Stimulated activated naive CD4-positive, alpha-beta T cell (primary cell): ENCODE results near the gene ATG101.

Experiments used
- DNase-seq, 6 experiments: peaks; one replicate each; lab custom pipeline; 2025; lab: John Stamatoyannopoulos, UW

Gene ATG101, protein sequence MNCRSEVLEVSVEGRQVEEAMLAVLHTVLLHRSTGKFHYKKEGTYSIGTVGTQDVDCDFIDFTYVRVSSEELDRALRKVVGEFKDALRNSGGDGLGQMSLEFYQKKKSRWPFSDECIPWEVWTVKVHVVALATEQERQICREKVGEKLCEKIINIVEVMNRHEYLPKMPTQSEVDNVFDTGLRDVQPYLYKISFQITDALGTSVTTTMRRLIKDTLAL

DNA sequence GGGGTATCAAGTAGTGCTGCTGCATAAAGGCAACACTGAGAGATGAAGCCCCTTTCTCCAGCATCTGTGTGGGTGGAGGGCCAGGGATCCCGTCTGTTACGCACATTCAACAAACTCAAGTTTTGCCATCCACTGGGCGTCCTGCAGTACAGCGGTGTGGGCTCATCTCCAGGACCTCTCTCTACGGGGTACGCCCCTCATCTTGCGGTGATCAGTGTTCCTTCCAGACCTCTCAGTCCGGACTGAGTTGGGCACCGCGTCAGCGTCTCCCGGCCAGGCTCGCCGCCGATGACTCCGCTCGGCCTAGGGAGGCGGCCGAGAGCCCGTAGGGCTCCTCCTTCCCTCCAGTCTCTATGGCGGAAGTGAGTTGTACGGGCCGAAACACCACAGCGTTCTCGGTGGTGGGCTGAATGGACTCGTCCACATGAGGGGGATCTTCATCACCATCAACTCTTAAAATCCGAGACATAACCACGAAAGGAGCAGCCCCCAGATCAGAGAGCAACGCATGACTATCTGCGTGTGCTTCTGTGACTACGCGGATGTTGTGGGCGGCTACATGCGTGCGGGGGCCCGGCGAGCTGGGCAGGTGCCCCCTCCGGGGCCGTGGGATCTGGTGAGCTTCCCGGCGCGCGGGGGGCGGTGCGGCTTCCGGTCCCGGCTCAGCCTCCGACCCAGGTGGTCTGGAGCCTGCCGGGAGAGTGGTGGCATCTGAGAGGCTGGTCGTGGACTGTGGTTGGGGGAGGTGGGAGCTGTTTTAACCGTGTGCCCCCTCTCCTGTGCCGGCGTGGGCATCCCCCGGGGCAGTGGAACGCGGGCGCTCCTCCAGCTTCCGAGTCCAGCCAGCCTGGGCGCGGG, at the start of gene ATG101:
ATG101 (plus strand) TSS at position 652 of the 858 bp plus-strand sequence. CDS start 3,673 bp downstream, outside the sequence.
- DNase-seq, result peak; percentile 74 to 98 (median 86)

DNA sequence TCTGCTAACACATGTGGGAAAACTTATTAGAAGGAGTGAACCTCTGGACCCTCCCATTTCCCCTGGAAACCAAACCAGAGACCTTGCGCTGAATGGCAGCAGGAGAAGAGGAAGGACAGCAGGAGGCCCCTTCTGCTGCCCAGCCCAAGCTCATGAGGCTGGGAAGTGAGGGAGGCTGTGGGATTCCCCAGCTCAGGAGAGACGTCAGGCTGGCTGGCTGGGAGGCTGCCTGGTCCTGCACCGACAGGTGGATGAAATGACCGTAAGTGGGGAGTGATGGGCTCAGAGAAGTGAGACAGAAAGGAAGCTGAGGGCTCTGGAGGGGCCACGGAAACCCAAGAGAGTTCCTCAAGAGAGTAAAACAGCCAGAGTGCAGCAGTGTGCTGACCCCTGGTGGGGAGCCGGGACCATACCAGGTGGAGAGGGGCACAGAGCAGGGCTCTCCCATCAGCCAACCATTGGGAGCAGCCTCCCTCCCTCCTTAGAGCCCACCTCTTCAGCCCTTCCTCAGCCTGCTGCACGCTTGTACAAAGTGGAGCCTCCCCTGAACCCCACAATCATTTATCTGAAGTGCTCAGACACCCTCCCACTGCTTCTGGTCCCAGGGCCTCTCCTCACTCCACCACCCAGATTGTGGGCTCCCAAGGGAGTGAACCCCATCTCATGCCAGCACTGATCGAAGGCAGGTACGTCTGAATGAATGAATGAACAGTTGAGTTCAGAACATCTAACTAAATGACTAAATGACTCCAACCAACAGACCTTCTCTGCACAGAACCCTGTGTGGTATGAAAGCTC, 49.0 kb upstream of the ATG101 start:
- peak; percentile 41 to 69 (median 53) for DNase-seq

DNA sequence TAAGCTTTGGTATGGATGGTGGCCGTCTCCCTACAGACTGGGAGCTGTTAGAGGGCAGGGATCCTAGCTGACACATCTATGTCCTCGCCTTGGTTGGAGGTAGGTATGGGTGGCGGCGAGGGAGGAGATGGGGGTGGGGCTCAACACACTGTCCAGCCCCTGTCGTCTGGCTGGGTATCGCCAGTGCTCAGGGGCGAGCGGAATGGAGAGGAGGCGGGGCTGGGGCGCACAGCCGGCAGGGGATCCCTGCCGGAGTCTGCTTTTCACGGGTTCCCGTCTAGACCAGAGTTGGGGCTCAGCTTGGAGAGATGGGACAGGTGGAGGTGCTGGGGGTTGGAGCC, 47.0 kb upstream of the ATG101 start:
- DNase-seq, result no peak

DNA sequence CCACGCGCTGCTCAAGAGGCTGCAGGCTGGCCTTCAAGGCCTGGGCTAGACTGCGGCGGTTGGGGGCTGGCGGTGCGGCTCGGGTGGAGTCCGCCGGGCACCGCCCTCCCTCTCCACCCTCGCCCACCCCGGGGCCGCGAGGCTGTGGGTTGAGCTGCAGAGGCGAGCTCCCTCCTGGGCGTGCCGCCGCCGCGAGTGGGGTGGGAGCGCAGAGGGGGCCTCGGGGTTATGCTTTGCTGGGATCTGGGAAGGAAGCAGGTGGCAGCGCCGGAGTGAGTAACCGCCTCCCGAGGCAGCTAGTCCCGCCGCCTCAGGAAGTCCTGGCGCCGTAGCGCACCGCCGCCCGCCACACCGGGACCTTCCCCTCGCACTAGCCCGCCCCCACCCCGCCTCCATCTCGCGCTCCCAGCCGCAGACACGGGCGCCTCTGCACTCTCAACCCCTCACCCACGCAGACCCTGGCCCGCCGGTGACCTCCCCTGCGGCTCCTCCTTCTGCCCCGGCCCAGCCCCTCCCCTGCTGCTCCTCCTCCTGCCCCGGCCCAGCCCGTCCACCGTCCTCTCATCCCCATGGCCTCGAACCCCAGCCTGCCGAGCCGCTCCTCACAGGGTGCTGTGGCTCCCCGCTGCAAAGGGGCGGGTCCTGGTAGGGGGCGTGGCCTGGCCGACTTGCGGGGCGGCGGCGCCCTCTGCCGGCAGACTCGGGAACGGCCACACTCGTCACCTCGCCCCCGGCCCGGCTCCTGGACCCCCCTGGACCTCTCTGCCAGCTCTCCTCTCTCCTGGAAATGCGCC, 46.4 kb upstream of the ATG101 start:
- DNase-seq, result peak; percentile 75 to 95 (median 90)

DNA sequence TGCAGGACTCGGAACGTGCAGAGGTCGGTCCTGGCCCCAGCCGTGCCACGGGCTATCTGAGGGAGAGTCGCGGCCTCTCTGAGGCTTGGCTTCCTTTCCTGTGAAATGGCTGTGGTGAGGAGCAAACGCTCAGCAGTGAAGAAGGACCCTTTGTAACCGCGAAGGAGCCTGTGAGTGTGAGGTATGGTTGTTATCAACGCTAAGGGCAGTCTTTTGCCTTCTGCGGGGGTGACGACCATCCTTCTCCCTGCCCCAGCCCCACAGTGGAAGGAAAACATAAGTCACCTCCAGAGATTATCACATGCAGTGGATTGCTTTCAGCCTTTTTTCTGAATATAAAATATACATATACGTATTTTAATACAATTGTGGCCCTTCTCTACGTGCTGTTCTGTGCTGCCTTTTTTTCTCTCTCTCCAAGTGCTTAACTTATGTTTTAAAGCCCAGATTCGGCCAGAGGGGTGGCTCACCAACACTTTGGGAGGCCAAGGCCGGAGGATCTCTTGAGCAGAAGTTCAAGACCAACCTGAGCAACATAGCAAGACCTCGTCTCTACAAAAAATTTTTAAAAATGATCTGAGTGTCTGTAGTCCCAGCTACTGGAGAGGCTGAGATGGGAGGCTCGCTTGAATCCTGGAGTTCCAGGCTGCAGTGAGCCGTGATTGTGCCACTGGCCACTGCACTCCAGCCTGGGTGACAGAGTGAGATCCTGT, 45.6 kb upstream of the ATG101 start:
- DNase-seq, result no peak

DNA sequence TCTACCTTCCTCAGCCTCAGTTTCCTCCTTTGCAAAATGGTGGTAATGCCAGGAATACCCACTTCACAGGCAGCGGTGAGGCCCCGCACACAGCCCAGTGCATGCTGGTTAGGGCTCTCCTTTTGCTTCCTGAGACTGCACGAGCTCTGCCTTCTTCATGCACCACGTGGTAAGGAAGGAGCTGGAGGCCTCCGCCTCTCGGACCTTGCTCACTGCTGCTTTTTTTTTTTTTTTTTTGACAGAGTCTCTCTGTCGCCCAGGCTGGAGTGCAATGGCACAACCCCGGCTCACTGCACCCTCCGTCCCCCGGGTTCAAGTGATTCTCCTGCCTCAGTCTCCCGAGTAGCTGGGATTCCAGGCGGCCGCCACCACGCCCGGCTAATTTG, 44.9 kb upstream of the ATG101 start:
- peak in 3 of 6 experiments; percentile 22 to 52 (median 36) for DNase-seq

DNA sequence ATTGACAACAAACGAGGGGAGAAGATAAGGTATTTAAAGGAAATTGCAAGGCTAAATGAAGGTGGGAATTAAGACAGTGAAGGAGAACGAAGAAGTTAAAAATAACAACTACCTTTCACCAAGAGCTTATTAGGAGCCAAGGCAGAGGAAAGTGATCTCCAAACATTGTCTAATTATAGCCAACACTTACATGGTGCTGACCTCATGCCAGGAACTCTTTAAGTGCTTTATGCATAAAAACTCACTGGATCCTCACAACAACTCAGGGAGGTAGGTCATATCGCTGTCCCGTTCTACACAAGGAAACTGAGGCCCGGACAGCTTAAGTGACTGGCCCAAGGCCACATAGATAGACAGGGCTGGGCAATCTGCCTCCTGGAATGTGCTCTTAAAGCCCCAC, 43.5 kb upstream of the ATG101 start:
- DNase-seq, result no peak

DNA sequence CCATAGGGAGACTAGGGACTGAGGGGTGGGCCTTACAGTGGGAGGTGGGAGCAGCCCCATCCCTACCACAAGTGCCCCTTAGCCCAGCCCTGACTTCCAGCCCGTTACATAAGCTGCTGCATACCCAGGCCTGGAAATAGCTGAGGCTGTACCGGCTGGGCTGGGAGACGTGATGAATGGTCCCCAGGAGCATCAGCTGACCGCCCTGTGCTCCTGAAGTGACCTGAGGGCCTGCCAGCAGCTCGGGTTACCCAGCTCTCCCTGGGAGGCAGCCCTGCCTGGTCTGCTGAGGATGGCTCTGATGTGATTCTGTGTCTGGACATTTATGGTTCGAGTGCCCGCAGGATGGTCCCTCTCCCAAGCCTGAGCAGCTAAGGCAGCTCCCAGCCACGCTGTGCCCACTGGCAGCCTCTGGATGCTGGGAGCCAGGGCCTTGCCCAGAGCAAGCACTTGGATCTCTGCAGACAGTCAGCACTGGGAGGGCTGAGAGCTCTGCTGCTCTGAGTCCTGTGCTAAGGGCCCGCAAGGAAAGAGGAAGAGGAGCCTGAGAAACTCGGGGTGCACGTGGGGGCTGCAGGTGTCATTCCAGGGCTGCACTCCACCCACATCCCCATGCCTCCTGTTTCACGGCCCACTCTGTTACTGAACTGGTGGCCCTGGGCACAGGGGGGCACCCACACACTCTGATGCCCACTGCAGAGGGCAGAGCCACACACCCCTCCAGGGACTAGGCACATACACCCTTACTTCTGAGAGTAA, 42.5 kb upstream of the ATG101 start:
- DNase-seq, result no peak

DNA sequence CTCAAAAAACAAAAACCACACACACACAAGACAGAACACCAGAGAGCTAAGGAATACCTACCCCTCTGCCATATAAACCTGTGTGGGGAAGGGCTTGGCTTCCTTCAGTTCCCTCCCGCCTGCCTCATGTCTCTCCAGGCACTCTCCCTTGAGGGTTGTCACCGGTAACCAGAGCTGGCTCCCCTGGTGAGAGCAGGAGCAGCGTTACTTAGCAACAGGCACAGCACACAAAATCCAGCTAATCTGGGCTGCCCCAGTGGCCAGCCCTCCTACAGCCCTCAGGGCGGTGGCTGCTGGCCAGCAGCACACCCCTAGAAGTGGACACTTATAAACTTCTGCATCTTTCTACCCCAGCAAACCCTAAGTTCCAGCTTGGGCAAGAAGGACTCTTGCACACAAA, 40.1 kb upstream of the ATG101 start:
- DNase-seq, result no peak

DNA sequence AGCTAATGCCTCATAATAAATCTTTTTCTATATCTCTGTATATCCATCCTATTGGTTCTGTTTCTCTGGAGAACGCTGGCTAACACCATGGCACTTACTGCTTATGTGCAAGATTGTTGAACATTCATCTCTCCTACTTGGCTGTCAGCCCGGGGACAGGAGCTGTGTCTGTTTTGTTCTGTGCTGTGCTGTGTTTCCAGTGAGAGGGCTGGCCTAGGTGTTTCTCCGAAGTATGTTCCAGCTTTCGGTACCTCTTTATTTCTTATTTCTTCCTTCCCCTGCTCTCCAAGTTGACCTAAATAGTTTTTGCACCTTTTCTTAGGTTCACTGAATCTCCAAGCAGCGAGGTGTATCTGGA, 37.4 kb upstream of the ATG101 start:
- DNase-seq, result no peak

DNA sequence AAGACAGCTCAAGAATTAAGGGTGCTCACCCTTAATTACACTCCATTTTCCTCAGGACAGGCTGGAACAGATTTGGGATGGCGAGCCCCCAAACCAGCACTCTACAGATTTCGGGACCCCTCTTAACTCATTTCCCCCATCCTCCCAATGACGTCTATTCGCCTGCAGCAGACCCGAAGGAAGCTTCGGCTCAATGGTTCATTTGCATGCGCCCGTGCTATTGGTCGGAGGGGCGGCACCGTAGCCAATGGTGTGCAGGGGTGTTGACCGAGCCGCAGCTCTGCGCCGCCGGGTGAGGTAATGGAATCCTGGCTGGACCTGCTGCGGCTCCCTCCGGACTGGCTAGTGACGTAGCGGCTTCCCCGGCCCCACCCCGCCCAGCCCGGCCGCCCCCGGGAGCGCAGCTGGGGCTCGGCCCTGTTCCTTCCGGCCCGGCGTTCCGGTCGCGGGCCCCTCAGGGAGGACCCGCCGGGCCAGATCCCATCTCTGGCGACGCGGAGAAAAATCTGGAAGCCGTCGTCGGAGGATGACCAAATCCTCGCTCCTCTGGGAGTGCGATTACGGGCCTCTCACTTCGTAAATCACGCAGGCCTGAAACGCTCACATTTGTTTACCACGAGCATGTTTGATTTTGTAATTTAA, 36.9 kb upstream of the ATG101 start:
- DNase-seq, result peak; percentile 75 to 93 (median 79)

DNA sequence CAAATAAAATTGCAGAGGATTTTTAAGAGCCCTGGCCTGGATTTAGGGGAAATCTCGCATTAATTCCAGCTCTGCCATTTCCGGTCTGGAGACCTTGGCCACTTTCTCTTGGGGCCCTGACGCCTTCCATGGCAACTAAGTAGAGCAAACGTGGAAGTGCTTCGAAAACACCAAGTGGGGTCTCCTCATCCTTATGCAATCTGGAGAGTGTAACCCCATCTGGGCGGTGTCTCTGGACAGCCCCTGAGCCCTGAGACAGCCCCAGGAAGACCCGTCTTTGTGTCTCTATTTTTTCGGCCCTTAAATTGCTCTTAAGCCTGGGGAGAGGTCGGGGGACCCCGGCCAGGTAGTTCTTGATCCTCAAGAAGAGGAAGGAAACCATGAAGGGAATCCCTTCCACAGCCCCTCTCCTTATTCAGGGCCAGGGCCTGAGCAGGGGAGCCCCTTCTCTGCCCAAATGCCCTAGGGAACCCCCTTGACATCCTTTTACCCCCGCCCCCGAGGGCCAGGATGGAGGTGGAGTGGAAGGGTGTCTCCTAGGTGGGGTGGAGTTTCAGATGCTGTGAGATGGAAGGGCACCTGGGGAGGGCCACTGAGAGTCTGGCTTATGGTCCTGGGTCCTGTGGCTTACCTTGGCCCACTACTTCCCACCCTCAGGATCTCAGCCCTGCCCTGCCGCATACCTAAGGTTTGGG, 36.2 kb upstream of the ATG101 start:
- no peak for DNase-seq

DNA sequence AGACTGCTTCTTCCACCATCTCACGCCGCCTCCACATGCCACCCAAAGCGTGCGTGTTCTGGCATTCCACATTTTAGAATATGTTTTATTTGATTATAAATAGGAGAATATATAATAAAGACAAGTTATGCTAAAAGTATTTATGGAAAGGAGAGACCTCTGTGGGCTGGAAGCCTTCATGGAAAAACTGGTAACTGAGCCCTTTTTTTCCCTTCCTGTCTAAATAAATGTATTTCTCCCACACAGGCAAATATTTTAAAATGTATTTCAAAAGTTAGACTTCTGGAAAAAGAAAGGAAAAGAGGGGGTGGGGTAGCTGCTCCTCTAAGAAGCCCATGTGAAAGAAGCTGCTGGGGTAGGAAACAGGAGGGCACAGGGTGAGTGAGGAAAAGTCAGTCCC, 34.6 kb upstream of the ATG101 start:
- no peak for DNase-seq

DNA sequence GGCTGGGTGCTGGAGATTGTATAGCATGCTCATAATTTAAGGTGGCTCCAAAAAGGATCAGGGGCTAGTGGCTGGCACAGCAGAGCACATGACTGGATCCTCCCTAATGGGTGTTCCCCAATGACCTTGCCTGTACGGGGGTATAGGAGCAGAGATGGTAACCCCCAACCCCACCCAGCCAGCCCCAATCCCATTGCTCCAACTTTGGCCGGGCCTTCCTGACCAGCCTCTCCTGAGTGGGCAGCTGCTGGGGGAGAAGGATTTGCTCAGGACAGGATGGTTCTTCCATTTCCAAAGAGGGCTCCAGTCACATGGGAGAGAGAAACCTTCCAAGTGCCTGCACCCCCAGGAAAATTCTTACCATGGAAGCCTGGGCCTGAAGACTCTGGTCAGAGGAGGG, 33.9 kb upstream of the ATG101 start:
- no peak for DNase-seq

DNA sequence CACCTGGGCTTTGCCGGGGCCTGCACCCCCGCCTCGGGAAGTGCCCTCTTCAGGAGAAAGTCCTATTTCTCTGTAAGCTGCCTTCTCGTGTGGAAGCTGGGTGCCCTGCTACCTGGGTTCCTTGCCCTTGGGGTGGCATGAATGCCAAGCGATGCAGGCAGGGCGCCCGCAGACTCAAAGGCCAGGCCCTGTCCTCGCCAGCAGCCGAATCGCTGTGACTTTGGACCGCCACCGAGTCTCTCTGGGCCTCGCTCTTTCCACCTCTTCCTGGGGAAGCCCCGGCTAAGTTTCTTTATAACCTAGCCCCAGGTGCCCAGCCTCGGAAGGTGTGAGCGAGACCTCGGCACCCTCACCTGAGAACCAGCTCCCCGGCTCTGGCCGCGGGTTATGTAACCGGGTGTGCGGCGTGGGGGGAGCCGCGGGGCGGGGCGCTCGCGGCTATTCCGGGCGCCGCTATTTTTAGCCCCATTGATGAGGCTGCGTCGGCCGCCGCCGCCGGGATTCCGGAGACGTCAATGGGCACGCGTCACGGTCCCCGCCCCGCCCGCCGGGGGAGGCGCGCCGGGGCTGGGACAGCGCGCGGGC, 33.1 kb upstream of the ATG101 start:
- DNase-seq, result peak; percentile 83 to 88 (median 86)

DNA sequence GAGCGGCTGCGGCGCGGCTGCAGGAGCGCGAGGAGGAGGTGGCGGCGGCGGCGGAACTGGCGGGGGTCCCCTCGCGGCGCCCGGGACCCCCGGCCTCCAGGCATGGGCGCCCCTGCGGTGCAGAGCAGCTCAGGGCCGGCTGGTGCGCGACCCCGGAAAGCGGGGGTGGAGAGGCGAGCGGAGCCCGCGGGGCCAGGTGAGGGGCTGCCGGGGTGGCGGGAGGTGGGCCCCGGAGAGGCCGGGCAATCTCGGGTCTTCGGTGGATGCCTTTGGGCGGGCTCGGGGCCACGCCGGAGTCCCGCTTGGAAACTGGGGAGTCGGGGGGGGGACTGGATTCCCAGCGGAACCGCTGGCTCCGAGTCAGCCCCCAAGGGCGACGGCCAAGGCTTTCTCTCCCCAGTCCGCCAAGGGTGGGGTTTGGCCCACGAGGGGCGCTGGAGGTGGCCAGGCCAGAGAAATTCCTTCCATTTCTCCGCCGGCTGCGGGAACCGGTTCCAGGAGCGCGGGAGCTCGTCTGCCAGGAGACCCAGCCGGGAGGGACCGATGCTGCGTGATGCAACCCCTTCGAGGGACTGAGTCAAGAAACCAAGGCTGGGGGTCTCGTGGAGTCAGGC, 32.4 kb upstream of the ATG101 start:
- peak in 1 of 6 experiments; percentile 42 for DNase-seq

DNA sequence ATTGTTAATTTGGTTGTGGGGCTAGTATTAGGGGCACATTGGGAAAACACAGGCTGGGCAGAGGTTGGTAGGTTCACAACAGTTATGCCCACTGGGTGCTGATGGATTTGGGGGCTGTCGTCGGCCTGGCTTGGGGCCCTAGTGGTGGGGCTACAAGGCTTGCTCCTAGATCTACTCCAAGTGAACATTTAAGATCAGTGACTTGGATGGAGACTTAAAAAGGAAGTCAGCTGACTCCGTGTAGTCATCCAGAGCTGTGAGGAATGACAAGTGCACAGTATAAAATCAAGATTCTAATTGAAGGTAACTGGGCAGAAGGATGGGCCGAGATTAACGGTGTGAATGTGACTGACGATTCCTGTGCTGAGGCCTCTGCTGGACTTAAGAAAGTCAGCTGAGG, 31.3 kb upstream of the ATG101 start:
- DNase-seq, result no peak

DNA sequence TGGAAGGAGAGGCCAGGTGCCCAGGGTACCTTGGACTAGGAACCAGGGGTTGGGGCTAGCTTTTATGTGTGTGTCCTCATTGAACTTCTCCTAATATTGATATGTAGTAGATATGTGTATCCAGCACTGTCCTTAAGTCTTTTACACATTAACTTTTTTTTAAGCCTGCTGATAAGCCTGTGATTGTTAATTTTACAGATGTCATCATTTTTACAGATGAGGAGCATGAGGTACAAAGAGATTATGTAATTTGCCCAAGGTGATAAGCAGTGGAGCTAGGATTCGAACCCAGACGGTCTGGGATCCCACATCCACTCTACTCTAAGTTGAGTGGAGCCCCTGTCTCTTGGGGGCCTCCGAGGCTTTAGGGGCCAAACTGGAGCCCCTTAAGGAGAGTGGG, 28.7 kb upstream of the ATG101 start:
- no peak for DNase-seq

DNA sequence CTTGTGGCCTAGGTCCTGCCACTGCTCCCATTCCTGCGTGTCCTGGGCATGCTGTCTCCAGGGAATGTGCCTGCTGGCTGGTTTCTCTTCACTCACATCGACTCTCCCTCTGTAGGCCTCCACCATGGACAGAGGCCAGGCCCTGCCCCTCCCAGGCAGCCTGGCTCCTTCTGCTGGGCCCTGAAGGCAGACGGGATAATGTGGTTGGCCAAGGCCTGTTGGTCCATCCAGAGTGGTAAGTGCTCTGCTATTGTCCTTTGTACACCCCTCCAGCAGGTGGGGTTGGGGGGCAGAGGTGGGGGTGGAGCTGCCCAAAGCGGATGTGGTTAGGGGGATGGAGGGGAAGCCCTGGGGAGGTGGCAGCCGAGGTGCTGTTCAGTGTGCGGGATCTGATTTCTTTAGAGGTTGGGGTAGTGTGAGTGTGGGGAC, 28.1 kb upstream of the ATG101 start:
- peak; percentile 16 to 51 (median 41) for DNase-seq
